Measurements from ENCODE around the gene SLC22A23. TPM values are rescaled to one million over a fixed set of nuclear protein-coding genes. Genes with fewer than 3 reads are reported as not detected.

SLC22A23 gene
- total RNA-seq, 4 donors from 2014 or later: 9.0 to 25.1 (median 13.9) TPM

- TF ChIP-seq CTCF (IDR thresholded peaks at IDR 0.05; ENCODE audit: low read depth): no peak
Measured at GRCh38 chr6:3456395-3456897, 404 bp downstream of the SLC22A23 start.

GRCh38 chr6:3455569-3456394 is 1.1 kb downstream of the SLC22A23 start:
- TF ChIP-seq CTCF (IDR thresholded peaks at IDR 0.05; ENCODE audit: low read depth): no peak

GRCh38 chr6:3455147-3455568 is 1.7 kb downstream of the SLC22A23 start:
- no peak for TF ChIP-seq CTCF (IDR thresholded peaks at IDR 0.05; ENCODE audit: low read depth)

GRCh38 chr6:3454273-3455010 is 2.4 kb downstream of the SLC22A23 start:
- TF ChIP-seq CTCF (IDR thresholded peaks at IDR 0.05; ENCODE audit: low read depth): no peak

GRCh38 chr6:3453413-3454272 is 3.2 kb downstream of the SLC22A23 start:
- TF ChIP-seq CTCF (IDR thresholded peaks at IDR 0.05; ENCODE audit: low read depth): no peak

- no peak for TF ChIP-seq CTCF (IDR thresholded peaks at IDR 0.05; ENCODE audit: low read depth)
Measured at GRCh38 chr6:3451498-3451897, 5.4 kb downstream of the SLC22A23 start.
